IPS-18c (cell line): Measurements from ENCODE around the gene TCF12.

Experiments
- H3K4me3 ChIP-seq: 2 replicates; pipeline ENCODE4 v1.7.0; 2013; ENCODE audit warnings: low read depth, mild to moderate bottlenecking, low read length, moderate library complexity; ENCODE audit not compliant: insufficient read depth
- H3K9me3 ChIP-seq: one replicate; pipeline ENCODE4 v1.6.1; 2013; ENCODE audit warnings: mild to moderate bottlenecking, low read length, moderate library complexity; ENCODE audit not compliant: control insufficient read depth, insufficient read depth

TCF12 gene

GRCh38 chr15:57302640-57303257 lies 384.3 kb downstream of the TCF12 start:
- Histone ChIP-seq H3K4me3 (no peak overlapping the region), H3K9me3 (no peaks in the 10 kb centered on the region)

GRCh38 chr15:57305009-57305408 lies 386.6 kb downstream of the TCF12 start:
- no peak overlapping the region for H3K4me3 ChIP-seq
- H3K9me3 ChIP-seq = peaks cover 2% of the 10 kb centered on the region

GRCh38 chr15:57306161-57306943 lies 387.9 kb downstream of the TCF12 start:
- H3K9me3 ChIP-seq = peaks cover 2% of the 10 kb centered on the region
- H3K4me3 ChIP-seq = peak overlapping the region; percentile 63

- Histone ChIP-seq H3K9me3 (peaks cover 2% of the 10 kb centered on the region), H3K4me3 (peak overlapping the region; percentile 63)
These were observed 388.5 kb downstream of the TCF12 start for GRCh38 chr15:57306944-57307411.

GRCh38 chr15:57307527-57308169 lies 389.2 kb downstream of the TCF12 start:
- H3K9me3 ChIP-seq = peaks cover 2% of the 10 kb centered on the region
- H3K4me3 ChIP-seq = no peak overlapping the region

GRCh38 chr15:57308170-57308545 lies 389.7 kb downstream of the TCF12 start:
- Histone ChIP-seq H3K9me3 (peaks cover 2% of the 10 kb centered on the region), H3K4me3 (no peak overlapping the region)

GRCh38 chr15:57309856-57310760 lies 391.7 kb downstream of the TCF12 start:
- H3K9me3 ChIP-seq = peaks cover 2% of the 10 kb centered on the region

GRCh38 chr15:57310876-57311275 lies 392.4 kb downstream of the TCF12 start:
- Histone ChIP-seq H3K4me3 (no peak overlapping the region), H3K9me3 (peaks cover 2% of the 10 kb centered on the region)

More at GRCh38 chr15:57309856-57310760, 391.7 kb downstream of the TCF12 start:
- no peak overlapping the region for H3K4me3 ChIP-seq

- Histone ChIP-seq H3K9me3 (peaks cover 2% of the 10 kb centered on the region), H3K4me3 (no peak overlapping the region)
These were observed 393.5 kb downstream of the TCF12 start for GRCh38 chr15:57312006-57312317.

GRCh38 chr15:57312318-57313133 lies 394.1 kb downstream of the TCF12 start:
- peaks cover 2% of the 10 kb centered on the region for H3K9me3 ChIP-seq
- no peak overlapping the region for H3K4me3 ChIP-seq

- H3K9me3 ChIP-seq = peaks cover 2% of the 10 kb centered on the region
- H3K4me3 ChIP-seq = no peak overlapping the region
These were observed 394.7 kb downstream of the TCF12 start for GRCh38 chr15:57313134-57313483.

- peaks cover 4% of the 10 kb centered on the region for H3K9me3 ChIP-seq
- H3K4me3 ChIP-seq = no peak overlapping the region
These were observed 395.8 kb downstream of the TCF12 start for GRCh38 chr15:57314221-57314620.

- Histone ChIP-seq H3K9me3 (peaks cover 2% of the 10 kb centered on the region), H3K4me3 (no peak overlapping the region)
These were observed 398.0 kb downstream of the TCF12 start for GRCh38 chr15:57316451-57316850.

- H3K4me3 ChIP-seq = no peak overlapping the region
- peaks cover 2% of the 10 kb centered on the region for H3K9me3 ChIP-seq
These were observed 400.9 kb downstream of the TCF12 start for GRCh38 chr15:57319226-57319918.

- H3K4me3 ChIP-seq = no peak overlapping the region
- H3K9me3 ChIP-seq = peaks cover 2% of the 10 kb centered on the region
These were observed 401.6 kb downstream of the TCF12 start for GRCh38 chr15:57319919-57320560.
